BE2C (cell line): ENCODE data around the gene CORO6.
"Not testable (repeated sequence)": the region's sequence is repeated elsewhere in the genome, so short reads cannot be mapped to it uniquely, and the experiment has no call there.

Experiments
- DNase-seq: peaks from one replicate; pipeline ENCODE4 v3.0.0-alpha.2; 2020
- H3K27me3 ChIP-seq: fragments of 250-450 bp; sonication (Bioruptor Pico); 2 replicates; pipeline ENCODE4 v1.5.1; 2020; ENCODE audit warnings: mild to moderate bottlenecking
- H3K36me3 ChIP-seq: fragments of 250-450 bp; sonication (Bioruptor Pico); 2 replicates; pipeline ENCODE4 v1.5.1; 2020; ENCODE audit warnings: mild to moderate bottlenecking
- H3K4me1 ChIP-seq: fragments of 250-450 bp; sonication (Bioruptor Pico); 2 replicates; pipeline ENCODE4 v1.5.1; 2020
- H3K4me3 ChIP-seq: 2 replicates; pipeline ENCODE4 v1.5.1; 2011; ENCODE audit warnings: low read depth, low read length
- H3K9me3 ChIP-seq: fragments of 250-450 bp; sonication (Bioruptor Pico); 2 replicates; pipeline ENCODE4 v1.5.1; 2020
- CTCF ChIP-seq: IDR thresholded peaks from 2 replicates; pipeline ENCODE4 v1.5.1; 2012; ENCODE audit warnings: mild to moderate bottlenecking, low read depth, low read length

CORO6 gene

GRCh38 chr17:29652976-29653375 lies 30.3 kb upstream of the CORO6 start:
- H3K4me1 ChIP-seq: no peaks in the 10 kb centered on the region
- no peaks in the 10 kb centered on the region for H3K27me3 ChIP-seq
- no peaks in the 10 kb centered on the region for H3K9me3 ChIP-seq
- no peak for TF ChIP-seq CTCF
- DNase-seq: no peak
- H3K36me3 ChIP-seq: 0 out of 2 replicates have a peak, but pooled peaks cover 2% of the 10 kb centered on the region
- no peak overlapping the region for H3K4me3 ChIP-seq

GRCh38 chr17:29651913-29652312 lies 29.2 kb upstream of the CORO6 start:
- not testable (repeated sequence) for H3K4me3 ChIP-seq, H3K4me1 ChIP-seq, H3K27me3 ChIP-seq, H3K9me3 ChIP-seq, DNase-seq, H3K36me3 ChIP-seq

GRCh38 chr17:29650396-29650795 lies 27.7 kb upstream of the CORO6 start:
- DNase-seq: no peak
- H3K4me3 ChIP-seq: no peak overlapping the region
- no peaks in the 10 kb centered on the region for H3K9me3 ChIP-seq
- H3K36me3 ChIP-seq: 0 out of 2 replicates have a peak, but pooled peaks cover 4% of the 10 kb centered on the region
- no peak for TF ChIP-seq CTCF
- H3K4me1 ChIP-seq: peaks cover 8% of the 10 kb centered on the region
- H3K27me3 ChIP-seq: no peaks in the 10 kb centered on the region

GRCh38 chr17:29649359-29649758 lies 26.6 kb upstream of the CORO6 start:
- peaks cover 13% of the 10 kb centered on the region for H3K4me1 ChIP-seq
- DNase-seq: no peak
- no peaks in the 10 kb centered on the region for H3K9me3 ChIP-seq
- H3K36me3 ChIP-seq: 0 out of 2 replicates have a peak, but pooled peaks cover 4% of the 10 kb centered on the region
- no peak for TF ChIP-seq CTCF
- H3K27me3 ChIP-seq: no peaks in the 10 kb centered on the region
- H3K4me3 ChIP-seq: no peak overlapping the region

GRCh38 chr17:29648005-29648404 lies 25.3 kb upstream of the CORO6 start:
- Histone ChIP-seq H3K36me3 (0 out of 2 replicates have a peak, but pooled peaks cover 4% of the 10 kb centered on the region), H3K27me3 (no peaks in the 10 kb centered on the region), H3K4me3 (no peak overlapping the region), H3K4me1 (peaks cover 22% of the 10 kb centered on the region), H3K9me3 (no peaks in the 10 kb centered on the region)
- TF ChIP-seq CTCF: no peak
- no peak for DNase-seq

- Histone ChIP-seq H3K4me1 (peaks cover 28% of the 10 kb centered on the region), H3K36me3 (0 out of 2 replicates have a peak, but pooled peaks cover 4% of the 10 kb centered on the region), H3K27me3 (no peaks in the 10 kb centered on the region), H3K4me3 (no peak overlapping the region), H3K9me3 (no peaks in the 10 kb centered on the region)
- peak; percentile 35 for DNase-seq
- TF ChIP-seq CTCF: no peak
These were observed 22.9 kb upstream of the CORO6 start for GRCh38 chr17:29645515-29646051.

GRCh38 chr17:29643817-29644160 lies 21.1 kb upstream of the CORO6 start:
- DNase-seq: peak; percentile 17
- H3K4me1 ChIP-seq: peaks cover 28% of the 10 kb centered on the region

More at GRCh38 chr17:29643817-29644160, 21.1 kb upstream of the CORO6 start:
- Histone ChIP-seq H3K9me3 (no peaks in the 10 kb centered on the region), H3K4me3 (no peak overlapping the region), H3K36me3 (0 out of 2 replicates have a peak, but pooled peaks cover 4% of the 10 kb centered on the region), H3K27me3 (no peaks in the 10 kb centered on the region)
- TF ChIP-seq CTCF: no peak
